Measurements from ENCODE around the gene AGBL3. TPM values are rescaled to one million over a fixed set of nuclear protein-coding genes. Genes with fewer than 3 reads are reported as not detected.

Gene AGBL3
- total and polyA plus RNA-seq, 9 of the 15 experiments (the other 6 are each of a cell fraction or from before 2014, with no cell fraction given), result 0.54 to 2.9 (median 1.7) TPM

DNA sequence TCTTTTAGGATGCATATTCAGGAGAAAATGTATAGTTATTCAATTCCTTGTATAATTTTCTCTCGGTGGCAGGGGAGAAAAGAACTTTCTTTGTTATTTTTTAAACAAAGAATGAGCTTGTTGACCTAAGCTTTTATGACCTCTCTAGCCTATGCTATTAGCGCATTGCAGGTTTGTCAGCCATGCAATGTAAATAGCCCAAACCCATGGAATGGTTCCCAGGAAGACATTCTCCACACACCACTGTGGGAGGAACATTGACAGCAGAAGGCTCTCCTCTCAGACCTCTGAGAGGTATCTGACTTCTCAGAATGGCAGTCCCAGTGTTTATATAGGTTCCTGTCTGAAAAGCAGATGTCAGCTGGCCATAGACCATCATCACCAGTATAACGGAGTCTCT is 19.6 kb upstream of the AGBL3 start:
- Histone ChIP-seq H4K20me1 (replicated peaks; ENCODE audit: control insufficient read depth, insufficient read depth, low read length) (no peaks in the 10 kb centered on the region), H3K27me3 (ENCODE audit: control insufficient read depth in 2 of 2, insufficient read depth in 2 of 2, low read length in 2 of 2) (peaks cover 25 to 37% of the 10 kb centered on the region in 2 experiments; a peak in 4 of 5 replicates), H3K9me3 (replicated peaks; ENCODE audit: control insufficient read depth, insufficient read depth, low read depth, low read length) (no peaks in the 10 kb centered on the region), H3K9ac (ENCODE audit: insufficient read depth in 1 of 2, low read depth in 2 of 2, low read length in 2 of 2) (no peak overlapping the region), H3K4me2 (ENCODE audit: insufficient read depth, low read length) (no peak overlapping the region), H3K27ac (ENCODE audit: extremely low read depth, low read depth, low read length) (no peak overlapping the region), H2AFZ (ENCODE audit: low read depth, low read length) (no peak overlapping the region), H3K4me3 (no peak overlapping the region), H3K79me2 (ENCODE audit: control insufficient read depth, insufficient read depth, low read length) (no peaks in the 10 kb centered on the region), H3K9me1 (ENCODE audit: control insufficient read depth, insufficient read depth, low read length) (no peaks in the 10 kb centered on the region), H3K36me3 (ENCODE audit: control insufficient read depth, insufficient read depth, low read length) (no peaks in the 10 kb centered on the region), H3K4me1 (replicated peaks in 1 of 2; ENCODE audit: control insufficient read depth in 2 of 2, insufficient read depth in 2 of 2, low read length in 2 of 2) (no peaks in the 10 kb centered on the region)
- intact Hi-C loops (cut with micrococcal nuclease) (no loop called here), in situ Hi-C loops (cut with MboI) (no loop called here)
- FAIRE-seq, result no peak
- ChIA-PET POLR2A (interaction anchor here (1.1 kb wide), 1 partner anchor 27 kb away, joined by 3 read pairs; no protein-coding TSS in a partner anchor), CTCF (ENCODE audit: low intra/inter-chr PET ratio) (no interaction called here)
- DNase-seq (ENCODE audit: extremely low read depth in 1 of 4, low spot score in 3 of 4), result no peak
- no peak for ATAC-seq
- BruUV-seq (replicated peaks), result no TSS peak
- 0% methylated on average over 3 of the region's 3 CpGs for WGBS (ENCODE audit: insufficient coverage, low coverage, missing lambda C conversion rate)
- no peak for TF ChIP-seq XRCC4 (IDR thresholded peaks at IDR 0.05; ENCODE audit: extremely low read depth, insufficient read depth, insufficient read length)
- no peak for TF ChIP-seq ETV1 (tag; conservative IDR thresholded peaks at IDR 0.05; ENCODE audit: low read depth)
- TF ChIP-seq HDAC6 (IDR thresholded peaks at IDR 0.05; ENCODE audit: low read depth, low read length), result no peak
- no peak for TF ChIP-seq JUN (IDR thresholded peaks at IDR 0.05; ENCODE audit: borderline replicate concordance, low read depth, low read length)
- no peak for TF ChIP-seq JUN (CRISPR knock-in tag; IDR thresholded peaks at IDR 0.05; ENCODE audit: borderline replicate concordance)
- TF ChIP-seq ZBTB17 (CRISPR knock-in tag; IDR thresholded peaks at IDR 0.05), result no peak
- no peak for TF ChIP-seq ASH1L (IDR thresholded peaks at IDR 0.05; ENCODE audit: borderline replicate concordance, low read depth, partially characterized antibody)
- TF ChIP-seq, protein P1, sequence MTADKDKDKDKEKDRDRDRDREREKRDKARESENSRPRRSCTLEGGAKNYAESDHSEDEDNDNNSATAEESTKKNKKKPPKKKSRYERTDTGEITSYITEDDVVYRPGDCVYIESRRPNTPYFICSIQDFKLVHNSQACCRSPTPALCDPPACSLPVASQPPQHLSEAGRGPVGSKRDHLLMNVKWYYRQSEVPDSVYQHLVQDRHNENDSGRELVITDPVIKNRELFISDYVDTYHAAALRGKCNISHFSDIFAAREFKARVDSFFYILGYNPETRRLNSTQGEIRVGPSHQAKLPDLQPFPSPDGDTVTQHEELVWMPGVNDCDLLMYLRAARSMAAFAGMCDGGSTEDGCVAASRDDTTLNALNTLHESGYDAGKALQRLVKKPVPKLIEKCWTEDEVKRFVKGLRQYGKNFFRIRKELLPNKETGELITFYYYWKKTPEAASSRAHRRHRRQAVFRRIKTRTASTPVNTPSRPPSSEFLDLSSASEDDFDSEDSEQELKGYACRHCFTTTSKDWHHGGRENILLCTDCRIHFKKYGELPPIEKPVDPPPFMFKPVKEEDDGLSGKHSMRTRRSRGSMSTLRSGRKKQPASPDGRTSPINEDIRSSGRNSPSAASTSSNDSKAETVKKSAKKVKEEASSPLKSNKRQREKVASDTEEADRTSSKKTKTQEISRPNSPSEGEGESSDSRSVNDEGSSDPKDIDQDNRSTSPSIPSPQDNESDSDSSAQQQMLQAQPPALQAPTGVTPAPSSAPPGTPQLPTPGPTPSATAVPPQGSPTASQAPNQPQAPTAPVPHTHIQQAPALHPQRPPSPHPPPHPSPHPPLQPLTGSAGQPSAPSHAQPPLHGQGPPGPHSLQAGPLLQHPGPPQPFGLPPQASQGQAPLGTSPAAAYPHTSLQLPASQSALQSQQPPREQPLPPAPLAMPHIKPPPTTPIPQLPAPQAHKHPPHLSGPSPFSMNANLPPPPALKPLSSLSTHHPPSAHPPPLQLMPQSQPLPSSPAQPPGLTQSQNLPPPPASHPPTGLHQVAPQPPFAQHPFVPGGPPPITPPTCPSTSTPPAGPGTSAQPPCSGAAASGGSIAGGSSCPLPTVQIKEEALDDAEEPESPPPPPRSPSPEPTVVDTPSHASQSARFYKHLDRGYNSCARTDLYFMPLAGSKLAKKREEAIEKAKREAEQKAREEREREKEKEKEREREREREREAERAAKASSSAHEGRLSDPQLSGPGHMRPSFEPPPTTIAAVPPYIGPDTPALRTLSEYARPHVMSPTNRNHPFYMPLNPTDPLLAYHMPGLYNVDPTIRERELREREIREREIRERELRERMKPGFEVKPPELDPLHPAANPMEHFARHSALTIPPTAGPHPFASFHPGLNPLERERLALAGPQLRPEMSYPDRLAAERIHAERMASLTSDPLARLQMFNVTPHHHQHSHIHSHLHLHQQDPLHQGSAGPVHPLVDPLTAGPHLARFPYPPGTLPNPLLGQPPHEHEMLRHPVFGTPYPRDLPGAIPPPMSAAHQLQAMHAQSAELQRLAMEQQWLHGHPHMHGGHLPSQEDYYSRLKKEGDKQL (CRISPR knock-in tag; IDR thresholded peaks at IDR 0.05; ENCODE audit: borderline replicate concordance), result no peak
- TF ChIP-seq TFAM (CRISPR knock-in tag; conservative IDR thresholded peaks at IDR 0.05), result no peak
- TF ChIP-seq ZNF77 (CRISPR knock-in tag; IDR thresholded peaks at IDR 0.05), result no peak
- no peak for TF ChIP-seq KLF13 (tag; IDR thresholded peaks at IDR 0.05; ENCODE audit: borderline replicate concordance, low read depth)
- TF ChIP-seq, protein P2, sequence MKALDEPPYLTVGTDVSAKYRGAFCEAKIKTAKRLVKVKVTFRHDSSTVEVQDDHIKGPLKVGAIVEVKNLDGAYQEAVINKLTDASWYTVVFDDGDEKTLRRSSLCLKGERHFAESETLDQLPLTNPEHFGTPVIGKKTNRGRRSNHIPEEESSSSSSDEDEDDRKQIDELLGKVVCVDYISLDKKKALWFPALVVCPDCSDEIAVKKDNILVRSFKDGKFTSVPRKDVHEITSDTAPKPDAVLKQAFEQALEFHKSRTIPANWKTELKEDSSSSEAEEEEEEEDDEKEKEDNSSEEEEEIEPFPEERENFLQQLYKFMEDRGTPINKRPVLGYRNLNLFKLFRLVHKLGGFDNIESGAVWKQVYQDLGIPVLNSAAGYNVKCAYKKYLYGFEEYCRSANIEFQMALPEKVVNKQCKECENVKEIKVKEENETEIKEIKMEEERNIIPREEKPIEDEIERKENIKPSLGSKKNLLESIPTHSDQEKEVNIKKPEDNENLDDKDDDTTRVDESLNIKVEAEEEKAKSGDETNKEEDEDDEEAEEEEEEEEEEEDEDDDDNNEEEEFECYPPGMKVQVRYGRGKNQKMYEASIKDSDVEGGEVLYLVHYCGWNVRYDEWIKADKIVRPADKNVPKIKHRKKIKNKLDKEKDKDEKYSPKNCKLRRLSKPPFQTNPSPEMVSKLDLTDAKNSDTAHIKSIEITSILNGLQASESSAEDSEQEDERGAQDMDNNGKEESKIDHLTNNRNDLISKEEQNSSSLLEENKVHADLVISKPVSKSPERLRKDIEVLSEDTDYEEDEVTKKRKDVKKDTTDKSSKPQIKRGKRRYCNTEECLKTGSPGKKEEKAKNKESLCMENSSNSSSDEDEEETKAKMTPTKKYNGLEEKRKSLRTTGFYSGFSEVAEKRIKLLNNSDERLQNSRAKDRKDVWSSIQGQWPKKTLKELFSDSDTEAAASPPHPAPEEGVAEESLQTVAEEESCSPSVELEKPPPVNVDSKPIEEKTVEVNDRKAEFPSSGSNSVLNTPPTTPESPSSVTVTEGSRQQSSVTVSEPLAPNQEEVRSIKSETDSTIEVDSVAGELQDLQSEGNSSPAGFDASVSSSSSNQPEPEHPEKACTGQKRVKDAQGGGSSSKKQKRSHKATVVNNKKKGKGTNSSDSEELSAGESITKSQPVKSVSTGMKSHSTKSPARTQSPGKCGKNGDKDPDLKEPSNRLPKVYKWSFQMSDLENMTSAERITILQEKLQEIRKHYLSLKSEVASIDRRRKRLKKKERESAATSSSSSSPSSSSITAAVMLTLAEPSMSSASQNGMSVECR (CRISPR knock-in tag; IDR thresholded peaks at IDR 0.05), result no peak
- TF ChIP-seq ZNF561 (CRISPR knock-in tag; conservative IDR thresholded peaks at IDR 0.05), result no peak
